ENCODE results near the gene TPI1.
"Not testable (repeated sequence)": the region's sequence is repeated elsewhere in the genome, so short reads cannot be mapped to it uniquely, and the experiment has no call there.

TPI1 gene

GRCh38 chr12:6890789-6891645 lies 23.7 kb downstream of the TPI1 start:
- H4K20me1 ChIP-seq (ENCODE audit: control insufficient read depth, insufficient read depth, low read depth, low read length) = no peaks in the 10 kb centered on the region
- 0 out of 2 replicates have a peak, but pooled peaks cover 2% of the 10 kb centered on the region for H3F3A ChIP-seq (ENCODE audit: control insufficient read depth, insufficient read depth)
- peak overlapping the region; percentile 67 for H3K27ac ChIP-seq (ENCODE audit: low read depth, low read length)
- no peaks in the 10 kb centered on the region for H3K36me3 ChIP-seq (ENCODE audit: control insufficient read depth, low read length)
- peaks cover 17% of the 10 kb centered on the region for H3K4me1 ChIP-seq (ENCODE audit: control insufficient read depth, low read length)
- no peaks in the 10 kb centered on the region for H3K27me3 ChIP-seq (ENCODE audit: control insufficient read depth, low read length)
- H3K4me2 ChIP-seq (ENCODE audit: low read length) = peak overlapping the region; percentile 94
- TF ChIP-seq EZH2phosphoT487 (IDR thresholded peaks at IDR 0.05; ENCODE audit: borderline replicate concordance, low read length) (no peak), CTCF (IDR thresholded peaks at IDR 0.05; ENCODE audit: low read depth, low read length, poor library complexity, severe bottlenecking) (peak; percentile 85)
- H3K79me2 ChIP-seq (ENCODE audit: control insufficient read depth, low read length) = no peaks in the 10 kb centered on the region
- H3K9me3 ChIP-seq (ENCODE audit: control insufficient read depth, insufficient read depth, low read length) = no peaks in the 10 kb centered on the region
- H3K4me3 ChIP-seq (ENCODE audit: low read length) = peak overlapping the region; percentile 79
- H3K9me2 ChIP-seq (replicated peaks; ENCODE audit: control insufficient read depth, low read length) = no peaks in the 10 kb centered on the region

GRCh38 chr12:6891646-6892001 lies 24.3 kb downstream of the TPI1 start:
- no peaks in the 10 kb centered on the region for H3K27me3 ChIP-seq (ENCODE audit: control insufficient read depth, low read length)
- peaks cover 17% of the 10 kb centered on the region for H3K4me1 ChIP-seq (ENCODE audit: control insufficient read depth, low read length)
- H3K4me2 ChIP-seq (ENCODE audit: low read length) = peak overlapping the region; percentile 86
- no peaks in the 10 kb centered on the region for H3K36me3 ChIP-seq (ENCODE audit: control insufficient read depth, low read length)
- H3K9me3 ChIP-seq (ENCODE audit: control insufficient read depth, insufficient read depth, low read length) = no peaks in the 10 kb centered on the region
- H3K9me2 ChIP-seq (replicated peaks; ENCODE audit: control insufficient read depth, low read length) = no peaks in the 10 kb centered on the region
- TF ChIP-seq CTCF (IDR thresholded peaks at IDR 0.05; ENCODE audit: low read depth, low read length, poor library complexity, severe bottlenecking) = no peak
- TF ChIP-seq EZH2phosphoT487 (IDR thresholded peaks at IDR 0.05; ENCODE audit: borderline replicate concordance, low read length) = no peak
- H3K4me3 ChIP-seq (ENCODE audit: low read length) = peak overlapping the region; percentile 72
- no peaks in the 10 kb centered on the region for H3K79me2 ChIP-seq (ENCODE audit: control insufficient read depth, low read length)
- 0 out of 2 replicates have a peak, but pooled peaks cover 2% of the 10 kb centered on the region for H3F3A ChIP-seq (ENCODE audit: control insufficient read depth, insufficient read depth)
- no peaks in the 10 kb centered on the region for H4K20me1 ChIP-seq (ENCODE audit: control insufficient read depth, insufficient read depth, low read depth, low read length)
- H3K27ac ChIP-seq (ENCODE audit: low read depth, low read length) = peak overlapping the region; percentile 67

GRCh38 chr12:6892683-6893082 lies 25.4 kb downstream of the TPI1 start:
- not testable (repeated sequence) for H3K79me2 ChIP-seq (ENCODE audit: control insufficient read depth, low read length)

GRCh38 chr12:6894321-6894720 lies 27.0 kb downstream of the TPI1 start:
- no peaks in the 10 kb centered on the region for H4K20me1 ChIP-seq (ENCODE audit: control insufficient read depth, insufficient read depth, low read depth, low read length)
- no peaks in the 10 kb centered on the region for H3K79me2 ChIP-seq (ENCODE audit: control insufficient read depth, low read length)
- H3K9me3 ChIP-seq (ENCODE audit: control insufficient read depth, insufficient read depth, low read length) = no peaks in the 10 kb centered on the region
- H3K4me3 ChIP-seq (ENCODE audit: low read length) = no peak overlapping the region
- H3K27me3 ChIP-seq (ENCODE audit: control insufficient read depth, low read length) = no peaks in the 10 kb centered on the region
- TF ChIP-seq EZH2phosphoT487 (IDR thresholded peaks at IDR 0.05; ENCODE audit: borderline replicate concordance, low read length) = no peak
- no peak for TF ChIP-seq CTCF (IDR thresholded peaks at IDR 0.05; ENCODE audit: low read depth, low read length, poor library complexity, severe bottlenecking)
- H3K4me2 ChIP-seq (ENCODE audit: low read length) = no peak overlapping the region
- no peaks in the 10 kb centered on the region for H3K36me3 ChIP-seq (ENCODE audit: control insufficient read depth, low read length)
- 0 out of 2 replicates have a peak, but pooled peaks cover 2% of the 10 kb centered on the region for H3F3A ChIP-seq (ENCODE audit: control insufficient read depth, insufficient read depth)
- H3K4me1 ChIP-seq (ENCODE audit: control insufficient read depth, low read length) = peaks cover 17% of the 10 kb centered on the region
- H3K27ac ChIP-seq (ENCODE audit: low read depth, low read length) = no peak overlapping the region
- no peaks in the 10 kb centered on the region for H3K9me2 ChIP-seq (replicated peaks; ENCODE audit: control insufficient read depth, low read length)

More at GRCh38 chr12:6892683-6893082, 25.4 kb downstream of the TPI1 start:
- H3K27ac ChIP-seq (ENCODE audit: low read depth, low read length); H3K36me3 ChIP-seq (ENCODE audit: control insufficient read depth, low read length); H3K27me3 ChIP-seq (ENCODE audit: control insufficient read depth, low read length); H3K4me2 ChIP-seq (ENCODE audit: low read length); H3K9me3 ChIP-seq (ENCODE audit: control insufficient read depth, insufficient read depth, low read length); H3F3A ChIP-seq (ENCODE audit: control insufficient read depth, insufficient read depth); H3K9me2 ChIP-seq (replicated peaks; ENCODE audit: control insufficient read depth, low read length); H3K4me3 ChIP-seq (ENCODE audit: low read length); H4K20me1 ChIP-seq (ENCODE audit: control insufficient read depth, insufficient read depth, low read depth, low read length): not testable (repeated sequence)
- H3K4me1 ChIP-seq (ENCODE audit: control insufficient read depth, low read length) = peaks cover 17% of the 10 kb centered on the region

Measured in DOHH2 (cell line).